Hematopoietic multipotent progenitor cell treated with erythropoietin and hydrocortisone succinate and interleukin-3 and kit ligand, for 6 days (in vitro differentiated cells): ENCODE measurements around the gene ZSCAN1.

Experiments used
- DNase-seq: peaks from one replicate; pipeline ENCODE4 v3.0.0-alpha.2; 2015

The ZSCAN1 gene

DNA sequence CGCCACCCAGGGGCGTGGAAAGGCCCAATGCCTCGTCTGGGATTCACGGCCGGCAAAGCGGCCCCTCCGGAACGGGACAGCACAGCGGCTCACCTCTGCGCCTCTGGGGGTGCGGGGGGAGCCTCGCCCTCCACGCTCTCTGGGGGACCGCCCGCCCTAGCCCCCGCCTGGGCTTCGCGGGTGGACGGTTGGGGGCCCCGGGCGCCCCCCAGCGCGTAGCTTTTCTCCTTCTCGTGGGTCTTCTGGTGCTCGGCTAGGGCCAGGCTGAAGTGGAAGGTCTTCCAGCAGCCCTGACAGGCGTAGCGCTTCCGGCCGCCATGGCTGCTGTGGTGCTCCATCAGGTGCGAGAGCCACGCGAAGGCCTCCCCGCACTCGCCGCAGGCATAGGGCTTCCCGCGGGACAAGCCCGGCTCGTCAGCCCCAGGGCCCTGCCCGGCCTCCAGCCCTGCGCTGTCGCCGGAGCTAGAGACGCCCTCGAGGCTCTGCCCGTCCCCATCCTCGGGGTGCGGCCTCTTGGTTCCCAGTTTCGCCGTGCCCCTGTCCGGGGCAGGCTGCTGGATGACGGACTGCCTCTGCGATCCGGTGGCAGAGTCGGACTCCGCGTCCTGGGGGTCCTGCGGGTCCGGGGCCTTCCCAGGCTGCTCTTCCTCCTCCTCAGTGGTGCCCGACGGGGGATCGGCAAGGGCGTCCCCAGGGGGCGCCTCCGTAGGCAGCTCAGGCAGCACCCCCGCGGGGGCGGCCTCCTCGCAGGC lies 50.9 kb downstream of the ZSCAN1 start:
- DNase-seq: no peak

DNA sequence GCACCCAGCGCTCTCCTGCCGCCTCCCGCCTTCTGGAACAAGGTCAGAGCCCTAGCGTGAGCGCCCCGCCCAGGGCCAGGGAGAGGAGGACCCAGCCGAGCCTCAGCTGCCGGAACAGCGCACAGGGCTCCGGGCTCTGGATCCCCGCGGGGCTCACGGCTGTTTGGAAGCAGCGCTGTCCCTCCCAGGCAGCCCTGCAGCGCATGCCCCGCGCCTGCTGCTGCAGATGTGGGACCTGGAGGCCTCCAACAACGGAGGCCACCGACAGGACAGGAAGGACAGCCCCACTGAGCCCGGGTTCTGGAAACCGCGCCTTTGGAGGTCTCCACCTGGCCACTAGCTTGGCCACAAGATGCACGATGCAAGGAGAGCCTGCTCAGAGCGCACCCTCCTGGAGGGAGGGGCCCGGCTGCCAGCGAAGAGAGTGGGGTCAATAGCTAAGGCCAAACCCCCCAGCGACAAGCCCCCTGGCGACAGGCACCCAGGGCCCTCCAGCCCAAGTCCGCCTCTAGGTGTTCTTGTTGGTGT lies 51.6 kb downstream of the ZSCAN1 start:
- DNase-seq: no peak

DNA sequence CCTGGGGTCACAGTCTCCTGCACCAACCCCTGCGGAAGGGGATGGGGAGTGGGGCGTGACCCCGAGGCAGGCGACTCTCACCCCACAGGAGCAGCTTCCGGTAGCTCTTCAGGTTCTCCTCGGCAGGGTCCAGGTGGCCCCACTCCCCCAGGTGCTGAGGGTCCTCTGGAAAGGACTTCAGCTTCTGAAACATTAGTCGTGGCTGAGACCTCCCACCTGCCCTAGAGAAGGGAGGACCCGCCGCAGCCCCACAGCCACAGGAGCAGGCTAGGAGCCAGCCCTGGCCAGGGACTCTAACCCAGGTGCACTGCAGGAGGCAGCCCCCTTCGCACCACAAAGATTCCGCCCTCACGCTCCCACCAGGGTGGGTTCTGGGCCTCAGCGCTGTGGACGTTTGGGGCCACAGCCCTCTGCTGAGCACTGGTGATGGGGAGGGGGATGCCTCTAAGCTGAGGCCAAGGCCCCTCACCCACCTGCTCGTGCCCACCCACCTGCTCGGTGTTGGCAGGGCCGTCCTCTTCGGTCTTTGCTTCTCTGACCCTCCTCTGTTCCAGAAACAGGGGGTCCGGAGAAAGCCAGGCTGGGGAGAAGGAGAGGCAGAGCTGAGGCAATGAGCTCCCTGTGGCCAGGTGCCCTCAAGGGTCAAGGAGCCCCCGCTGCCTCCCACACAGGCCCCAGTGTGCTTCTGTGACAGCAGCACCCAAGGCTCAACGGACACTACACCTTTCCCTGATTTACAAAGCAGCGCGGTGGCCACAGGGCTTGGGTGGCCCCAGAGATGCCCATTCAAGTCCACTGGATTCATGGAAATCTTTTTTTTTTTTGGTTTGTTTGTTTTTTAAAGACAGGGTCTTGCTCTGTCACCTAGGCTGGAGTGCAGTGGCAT lies 53.2 kb downstream of the ZSCAN1 start:
- no peak for DNase-seq

DNA sequence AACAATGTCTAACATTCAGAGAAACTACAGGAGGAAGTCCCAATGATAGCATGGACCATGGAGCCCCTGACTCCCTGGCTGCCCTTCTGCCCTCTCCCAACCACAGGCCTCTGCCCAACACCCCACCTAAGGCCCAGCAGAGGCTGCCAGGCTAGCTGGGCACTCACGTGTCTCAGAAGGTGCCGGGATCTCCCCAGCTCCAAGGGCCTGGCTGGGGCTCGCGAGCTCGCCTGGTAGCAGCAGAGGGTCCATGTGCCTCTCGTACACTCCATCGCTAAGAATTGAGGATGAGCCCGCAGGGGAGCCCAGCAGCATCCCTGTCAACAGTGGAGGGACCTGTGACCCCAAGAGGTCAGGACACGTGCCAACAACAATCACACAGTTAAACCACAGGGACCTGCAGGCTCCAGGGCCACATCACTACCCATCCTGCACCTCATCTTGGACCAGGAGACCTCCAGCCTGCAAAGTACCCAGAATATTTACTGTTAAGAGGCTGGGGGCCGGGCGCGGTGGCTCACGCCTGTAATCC lies 54.8 kb downstream of the ZSCAN1 start:
- DNase-seq: no peak

DNA sequence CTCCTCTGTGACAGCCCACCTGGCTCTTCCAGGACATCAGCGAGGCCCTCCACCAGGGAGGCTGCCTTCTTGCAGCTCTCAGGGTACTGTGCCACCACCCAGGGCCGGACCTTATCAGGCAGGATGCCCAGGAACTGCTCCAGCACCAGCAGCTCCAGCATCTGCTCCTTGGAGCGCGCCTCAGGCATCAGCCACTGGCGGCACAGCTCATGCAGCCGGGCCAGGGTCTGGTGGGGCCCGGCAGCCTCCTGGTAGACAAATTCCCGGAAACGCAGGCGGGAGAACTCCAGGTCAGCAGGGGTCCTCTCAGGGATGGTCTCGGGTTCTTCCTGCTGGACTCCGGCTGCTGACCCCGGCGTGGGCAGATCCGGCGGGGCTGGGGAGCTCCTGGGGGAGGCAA lies 56.0 kb downstream of the ZSCAN1 start:
- no peak for DNase-seq

DNA sequence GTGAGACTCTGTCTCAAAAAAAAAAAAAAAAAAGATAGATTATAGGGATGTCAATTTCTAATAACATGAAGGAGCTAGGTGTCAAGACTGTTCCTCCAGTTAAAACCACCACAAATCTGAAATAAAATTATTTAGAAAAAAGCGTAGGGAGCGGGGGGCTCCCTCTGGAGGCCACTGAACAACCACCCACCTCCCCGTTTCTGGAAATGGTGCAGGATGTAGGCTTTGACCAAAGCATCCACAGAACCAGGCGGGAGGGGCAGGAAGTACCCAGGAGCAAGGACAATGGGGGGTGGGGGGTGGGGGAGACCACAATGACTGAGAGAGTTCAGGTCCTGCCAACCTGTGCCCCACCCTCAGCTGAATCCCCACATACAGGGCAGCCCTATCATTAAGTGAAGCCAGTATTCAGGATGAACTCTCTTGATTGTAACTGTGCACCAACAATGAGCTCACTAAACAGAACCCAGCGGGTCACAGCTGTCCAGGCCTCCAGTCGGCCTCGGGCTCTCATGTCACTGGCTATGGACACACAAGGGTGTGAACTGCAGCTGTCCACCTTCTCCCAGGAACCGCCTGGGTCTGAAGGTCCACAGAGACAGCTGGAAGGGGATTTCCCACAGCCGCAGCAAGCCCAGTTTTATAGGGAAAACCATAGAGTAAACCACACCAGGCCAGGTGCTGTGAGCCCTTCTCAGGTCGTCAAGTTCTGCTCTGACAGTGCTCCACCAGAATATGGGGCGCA lies 57.6 kb downstream of the ZSCAN1 start:
- DNase-seq: no peak

DNA sequence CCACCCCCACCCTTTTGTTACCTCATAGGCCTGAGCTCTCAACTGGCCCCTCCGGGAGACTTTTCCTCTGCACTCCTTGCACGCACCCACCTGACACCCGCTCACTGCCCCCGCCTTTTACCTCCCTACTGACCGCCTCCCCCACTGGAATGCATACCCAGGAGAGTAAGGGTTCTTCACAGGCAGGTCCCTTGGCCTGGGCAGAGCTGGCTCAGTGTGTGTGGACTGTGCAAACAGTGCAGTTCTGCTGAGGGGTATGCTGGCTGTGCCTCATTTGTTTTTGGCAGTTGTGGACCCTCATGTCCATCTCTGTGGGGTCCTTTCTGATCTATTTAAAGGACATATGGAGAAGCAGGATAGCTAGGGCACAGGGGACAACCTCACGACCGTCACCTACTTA lies 59.2 kb downstream of the ZSCAN1 start:
- DNase-seq: no peak

DNA sequence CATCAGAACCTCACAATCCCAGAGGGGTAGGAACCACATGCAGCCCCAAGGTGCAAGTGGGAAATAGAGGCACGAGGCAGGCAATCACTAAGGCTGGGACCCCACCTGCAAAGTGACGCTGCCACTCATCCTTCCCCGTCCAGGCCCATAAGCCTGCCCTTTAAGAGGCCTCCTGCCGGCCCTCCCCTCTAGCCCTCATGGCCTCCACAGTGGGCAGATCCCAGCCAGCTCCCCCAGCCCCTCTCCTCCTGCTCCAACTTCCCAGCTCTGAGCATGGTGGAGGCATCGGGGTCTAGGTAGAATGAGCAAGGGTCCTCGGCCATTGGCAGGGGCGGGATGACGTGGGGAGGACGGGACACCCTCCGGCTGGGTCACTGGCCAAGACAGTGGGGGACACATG lies 61.5 kb downstream of the ZSCAN1 start:
- DNase-seq: no peak

DNA sequence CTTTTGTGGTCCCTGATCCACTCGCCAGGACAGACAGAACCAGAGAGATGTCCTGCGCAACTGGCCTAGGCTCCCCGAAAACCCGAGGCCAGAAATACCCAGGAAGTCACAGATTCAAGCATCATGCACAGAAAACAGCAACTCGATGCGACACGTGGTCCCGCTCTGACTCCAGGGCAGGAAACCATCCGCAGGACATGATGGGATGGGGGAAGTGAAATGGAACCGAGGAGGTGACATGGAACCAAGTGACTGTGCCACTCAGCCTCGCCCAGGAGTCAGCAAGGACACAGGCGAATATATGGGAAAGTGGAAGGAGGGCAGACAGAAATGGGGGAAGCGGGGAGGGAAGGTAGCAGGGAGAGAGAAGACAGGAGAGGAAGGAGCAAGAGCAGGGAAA lies 63.1 kb downstream of the ZSCAN1 start:
- DNase-seq: no peak

DNA sequence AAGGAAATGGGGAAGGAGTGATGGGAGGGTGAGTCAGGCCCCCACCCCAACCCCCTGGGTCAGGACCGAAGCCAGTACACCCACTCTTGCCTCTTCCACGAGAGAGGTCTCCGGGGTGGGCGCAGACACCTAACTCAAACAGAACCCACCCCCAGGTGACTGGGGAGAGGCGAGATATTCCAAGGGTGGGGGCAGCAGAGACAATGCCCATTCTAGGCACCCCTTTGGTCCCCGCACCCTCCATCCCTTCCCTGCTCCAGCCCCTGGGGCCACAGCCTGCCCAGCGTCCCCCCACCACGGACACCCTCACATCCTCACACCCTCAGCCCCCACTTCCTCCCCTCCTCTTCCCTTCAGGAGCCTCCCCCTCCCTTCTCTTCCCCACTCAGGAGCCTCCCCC lies 63.5 kb downstream of the ZSCAN1 start:
- DNase-seq: no peak

DNA sequence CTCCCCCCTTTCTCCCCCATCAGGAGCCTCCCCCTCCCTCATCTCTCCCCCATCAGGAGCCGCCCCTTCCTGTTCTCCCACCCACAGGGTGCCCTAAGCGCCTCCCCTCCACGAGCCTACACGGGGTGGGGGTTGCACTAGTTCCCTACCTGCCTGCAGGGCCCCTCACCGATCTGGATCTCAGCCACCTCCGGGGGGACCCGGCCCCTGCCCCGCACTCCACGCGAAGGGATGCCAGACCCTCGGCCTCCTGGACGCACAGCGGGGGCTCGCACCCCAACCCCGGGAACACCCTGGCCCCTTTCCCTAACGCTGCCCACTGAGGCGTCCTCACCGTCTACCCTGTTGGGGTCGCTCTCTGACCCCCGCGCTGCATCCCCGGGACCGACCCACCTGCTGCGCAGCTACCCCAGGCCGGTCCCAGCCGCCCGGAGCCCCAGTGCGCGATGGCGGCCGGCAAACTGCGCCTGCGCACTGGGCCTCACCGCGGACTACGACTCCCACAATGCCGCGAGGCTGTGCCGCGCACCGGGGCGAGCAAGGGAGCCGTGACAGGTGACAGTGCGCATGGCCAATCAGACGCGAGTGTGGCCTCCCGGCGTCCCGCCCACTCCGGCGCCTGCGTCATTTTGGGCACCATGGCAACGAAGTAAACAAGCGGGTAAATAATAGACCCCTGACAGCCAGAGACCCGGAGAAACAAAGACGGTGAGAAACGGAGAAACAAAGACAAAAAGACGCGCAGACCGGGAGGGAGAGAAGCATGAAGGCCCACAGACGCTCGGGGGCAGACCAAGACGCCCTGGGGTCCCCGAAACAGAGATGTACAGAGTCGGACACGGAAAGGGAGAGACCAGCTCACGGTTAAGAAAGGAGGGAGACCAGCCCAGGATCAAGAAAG lies 64.2 kb downstream of the ZSCAN1 start, which contains the start of gene ZSCAN18:
Gene ZSCAN18, minus strand, starts transcription at position 451 of the 901 bp plus-strand sequence. CDS start 7,964 bp downstream, outside the sequence.
- peak; percentile 92 for DNase-seq

DNA sequence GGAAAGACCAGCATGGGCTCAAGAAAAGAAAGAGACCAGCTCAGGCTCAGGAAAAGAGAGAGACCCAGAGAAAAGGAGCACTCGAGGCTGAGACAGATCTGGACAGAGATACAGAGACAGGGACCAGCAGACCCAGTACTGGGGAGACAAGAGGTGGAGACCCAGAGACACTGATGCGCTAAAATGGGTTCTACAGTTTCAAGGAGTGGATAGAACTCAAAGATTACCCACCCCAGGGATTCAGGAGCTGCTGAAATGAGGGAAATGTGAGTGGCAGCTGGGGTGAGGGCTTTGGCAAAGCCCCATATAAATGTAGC lies 64.8 kb downstream of the ZSCAN1 start:
- peak; percentile 15 for DNase-seq
